GM12878 (cell line): Measurements from ENCODE around the gene SMURF1. TPM values are rescaled to one million over a fixed set of nuclear protein-coding genes. Genes with fewer than 3 reads are reported as not detected.

Experiments used
- ATAC-seq: fragments of 200-7000 bp; cut with Tn5 transposase; 3 replicates; pipeline ENCODE4 v1.9.1; 2020; ENCODE audit warnings: mild to moderate bottlenecking, moderate library complexity
- BruUV-seq: library from RNA; stranded (reverse); fragments of 400-500 nt; replicated peaks from 2 replicates; lab custom pipeline; 2021; lab: Mats Ljungman, UMichigan
- CTCF ChIA-PET: fragments of 300-600 bp; sonication (Branson Sonifier 250); formaldehyde crosslinking; extraction: SDS; loops from one replicate; lab custom pipeline; 2021; ENCODE audit warnings: inconsistent platforms; lab: Yijun Ruan, JAX
- POLR2A ChIA-PET: fragments of 350-600 bp; formaldehyde crosslinking; extraction: SDS; loops from one replicate; lab custom pipeline; 2021; ENCODE audit warnings: inconsistent platforms; lab: Charles Lee
- RAD21 ChIA-PET: fragments of 300-600 bp; sonication (Branson Sonifier 250); formaldehyde crosslinking; loops from one replicate; lab custom pipeline; 2023; ENCODE audit warnings: antibody characterized with exemption; ENCODE audit not compliant: unreplicated experiment; lab: Charles Lee
- SMC1A ChIA-PET: fragments of 300-600 bp; sonication (Branson Sonifier 250); formaldehyde crosslinking; loops from one replicate; lab custom pipeline; 2023; ENCODE audit not compliant: unreplicated experiment, uncharacterized antibody; lab: Charles Lee
- DNase-seq: peaks from one replicate; pipeline ENCODE4 v3.0.0-alpha.2; 2011; ENCODE audit warnings: low read depth, low spot score
- FAIRE-seq: peaks from 3 replicates; lab custom pipeline; 2011; peaks lifted over from hg19 to GRCh38; lab: Jason Lieb, UNC
- H2AFZ ChIP-seq: 2 replicates; pipeline ENCODE4 v1.6.0; 2011; ENCODE audit warnings: low read depth, low read length, control low read depth; ENCODE audit not compliant: control insufficient read depth
- H3K27ac ChIP-seq: 2 replicates; pipeline ENCODE4 v1.5.1; 2011; ENCODE audit warnings: control low read depth; ENCODE audit not compliant: control insufficient read depth, insufficient read depth
- H3K27me3 ChIP-seq, 2 experiments: replicated peaks in 1 of 2; 2 replicates each; pipeline versions ENCODE4 v1.6.0 to v1.6.1; 2011; ENCODE audit warnings: low read length in 1 of 2; ENCODE audit not compliant: control insufficient read depth in 2 of 2, insufficient read depth in 2 of 2
- H3K36me3 ChIP-seq, 2 experiments: 2 replicates each; pipeline ENCODE4 v1.5.1; 2011; ENCODE audit warnings: low read length in 1 of 2; ENCODE audit not compliant: control insufficient read depth in 2 of 2, insufficient read depth in 2 of 2
- H3K4me1 ChIP-seq: 2 replicates; pipeline ENCODE4 v1.6.1; 2011; ENCODE audit warnings: mild to moderate bottlenecking, low read length, moderate library complexity, mixed read lengths; ENCODE audit not compliant: control insufficient read depth, insufficient read depth
- H3K4me2 ChIP-seq: 2 replicates; pipeline ENCODE4 v1.6.0; 2011; ENCODE audit warnings: control low read depth; ENCODE audit not compliant: control insufficient read depth, insufficient read depth
- H3K4me3 ChIP-seq: fragments of 200-600 bp; sonication (generic); 2 replicates; pipeline ENCODE4 v1.5.1; 2016
- H3K79me2 ChIP-seq: 2 replicates; pipeline ENCODE4 v1.6.0; 2011; ENCODE audit warnings: low read length; ENCODE audit not compliant: control insufficient read depth, insufficient read depth
- H3K9ac ChIP-seq: 2 replicates; pipeline ENCODE4 v1.8.0; 2011; ENCODE audit warnings: low read length, control low read depth, mixed read lengths; ENCODE audit not compliant: control insufficient read depth, insufficient read depth
- H3K9me3 ChIP-seq: replicated peaks from 3 replicates; pipeline ENCODE4 v1.5.1; 2011; ENCODE audit warnings: mild to moderate bottlenecking, low read length; ENCODE audit not compliant: control insufficient read depth, insufficient read depth
- H4K20me1 ChIP-seq: 2 replicates; pipeline ENCODE4 v1.6.0; 2011; ENCODE audit not compliant: control insufficient read depth, insufficient read depth
- CEBPZ ChIP-seq: fragments of 150-350 bp; IDR thresholded peaks from 2 replicates; pipeline ENCODE4 v1.6.1; 2016; ENCODE audit warnings: low read depth, low read length
- DPF2 ChIP-seq: fragments of 450-650 bp; IDR thresholded peaks from 2 replicates; pipeline ENCODE4 v1.6.1; 2017; ENCODE audit warnings: mild to moderate bottlenecking
- E2F8 ChIP-seq: fragments of 450-650 bp; IDR thresholded peaks from 2 replicates; pipeline ENCODE4 v1.6.1; 2018; ENCODE audit warnings: mild to moderate bottlenecking, low read depth, moderate library complexity; ENCODE audit not compliant: partially characterized antibody
- GABPA ChIP-seq: IDR thresholded peaks from 2 replicates; pipeline ENCODE4 v1.6.1; 2014; ENCODE audit warnings: antibody characterized with exemption, low read depth, mild to moderate bottlenecking, inconsistent platforms
- KDM1A ChIP-seq: fragments of 200-600 bp; sonication (generic); IDR thresholded peaks from 2 replicates; pipeline ENCODE4 v1.6.1; 2016; ENCODE audit warnings: borderline replicate concordance
- KLF5 ChIP-seq: fragments of 450-650 bp; IDR thresholded peaks from 2 replicates; pipeline ENCODE4 v1.6.1; 2014; ENCODE audit warnings: mild to moderate bottlenecking; ENCODE audit not compliant: partially characterized antibody
- RFX5 ChIP-seq: IDR thresholded peaks from 2 replicates; pipeline ENCODE4 v1.6.1; 2011; ENCODE audit warnings: low read depth, low read length, improper control_type of control experiment
- STAT1 ChIP-seq: fragments of 450-650 bp; conservative IDR thresholded peaks from 2 replicates; pipeline ENCODE4 v1.6.1; 2014; ENCODE audit warnings: antibody characterized with exemption, mild to moderate bottlenecking
- STAT3 ChIP-seq: IDR thresholded peaks from 2 replicates; pipeline ENCODE4 v1.6.1; 2011; ENCODE audit warnings: low read depth, low read length, improper control_type of control experiment
- SUZ12 ChIP-seq: fragments of 200-600 bp; sonication (generic); IDR thresholded peaks from one replicate; pipeline ENCODE4 v1.6.1; 2018; ENCODE audit warnings: antibody characterized with exemption, mild to moderate bottlenecking; ENCODE audit not compliant: unreplicated experiment
- ZNF274 ChIP-seq: IDR thresholded peaks from one replicate; pipeline ENCODE4 v1.8.0; 2011; ENCODE audit not compliant: insufficient read length, insufficient read depth
- WGBS: methylation state at CpG from one replicate; pipeline ENCODE4 v1.1.6; 2016; ENCODE audit warnings: low lambda C conversion rate; ENCODE audit not compliant: insufficient replicate concordance, insufficient coverage; ENCODE audit errors: missing lambda C conversion rate; 5-methylcytosine and 5-hydroxymethylcytosine counted together
- in situ Hi-C: fragments of 300-500 bp; cut with MboI; formaldehyde crosslinking; loops from 9 replicates; pipeline ENCODE4 v1.14.3; 2018; ENCODE audit warnings: mixed read lengths
- intact Hi-C: fragments of 100-400 bp; cut with micrococcal nuclease; formaldehyde crosslinking; loops from one replicate; pipeline ENCODE4 v1.14.2; 2022; ENCODE audit not compliant: unreplicated experiment
- polyA plus RNA-seq, 11 experiments: library from polyadenylated mRNA; depleted of rRNA in 4 of 11; unstranded in 6 of 11; stranded (reverse) in 5 of 11; fragments of >200 nt; fragmentation: Nextera tagmentation in 4 of 11; fragmentation: Illumina TruSeq in 1 of 11; extraction: Ambion mirVana in 4 of 11; extraction: Trizol in 1 of 11; gene quantifications; 1 replicate in 1 of 11; 2 replicates in 10 of 11; pipeline versions ENCODE4 v1.2.1 to v1.2.3, GENCODE V29; 2011 to 2016; ENCODE audit warnings: inconsistent platforms in 2 of 11, missing spikeins in 2 of 11, low read depth in 1 of 11
- total RNA-seq, 4 experiments: library from RNA; depleted of rRNA in 3 of 4; stranded (reverse); fragments of >200 nt in 3 of 4; fragmentation: Illumina TruSeq in 1 of 4; extraction: Trizol in 1 of 4; gene quantifications; 2 replicates each; pipeline versions ENCODE4 v1.2.1 to v1.2.3, GENCODE V29; 2013 to 2021

Gene SMURF1
- total and polyA plus RNA-seq, 10 of the 15 experiments (the other 5 are each of a cell fraction or from before 2014, with no cell fraction given) = 0.76 to 14.0 (median 7.9) TPM

GRCh38 chr7:99188221-99188620 is 44.3 kb upstream of the SMURF1 start:
- H3K4me3 ChIP-seq = no peak overlapping the region
- H3K27ac ChIP-seq = no peak overlapping the region
- TF ChIP-seq RFX5 (no peak), ZNF274 (no peak), SUZ12 (no peak), DPF2 (no peak), STAT1 (no peak), GABPA (no peak), KLF5 (no peak), KDM1A (no peak)
- H3K4me2 ChIP-seq = no peak overlapping the region
- H3K9me3 ChIP-seq = no peaks in the 10 kb centered on the region
- no peak overlapping the region for H2AFZ ChIP-seq
- no peaks in the 10 kb centered on the region for H4K20me1 ChIP-seq
- ChIA-PET POLR2A (no interaction called here), SMC1A (interaction anchor here (1.0 kb wide), 1 partner anchor 16 kb away, joined by 3 read pairs; no protein-coding TSS in a partner anchor), CTCF (no interaction called here), RAD21 (no interaction called here)
- no peak for DNase-seq
- no peak overlapping the region for H3K9ac ChIP-seq
- no TSS peak for BruUV-seq
- ATAC-seq = no peak
- H3K36me3 ChIP-seq = no peaks in the 10 kb centered on the region
- no peak for FAIRE-seq
- H3K79me2 ChIP-seq = no peaks in the 10 kb centered on the region
- in situ Hi-C loops (no loop called here), intact Hi-C loops (no loop called here)
- WGBS = 71% methylated on average over 15 of the region's 15 CpGs
- no peaks in the 10 kb centered on the region; a peak in 1 of 4 replicates for H3K27me3 ChIP-seq
- no peaks in the 10 kb centered on the region for H3K4me1 ChIP-seq

GRCh38 chr7:99184532-99185218 is 40.8 kb upstream of the SMURF1 start:
- H3K4me3 ChIP-seq = no peak overlapping the region
- no peaks in the 10 kb centered on the region for H4K20me1 ChIP-seq
- intact Hi-C loops (no loop called here), in situ Hi-C loops (no loop called here)
- no peak overlapping the region for H3K9ac ChIP-seq
- no peaks in the 10 kb centered on the region for H3K79me2 ChIP-seq
- no peaks in the 10 kb centered on the region for H3K36me3 ChIP-seq
- ChIA-PET POLR2A (interaction anchor here (0.6 kb wide), 1 partner anchor 421 kb away, joined by 3 read pairs; no protein-coding TSS in a partner anchor), CTCF (no interaction called here), RAD21 (no interaction called here), SMC1A (no interaction called here)
- H3K9me3 ChIP-seq = no peaks in the 10 kb centered on the region
- H2AFZ ChIP-seq = no peak overlapping the region
- WGBS = 66% methylated on average over 15 of the region's 15 CpGs
- no peak overlapping the region for H3K27ac ChIP-seq
- ATAC-seq = no peak
- FAIRE-seq = no peak
- H3K27me3 ChIP-seq = no peaks in the 10 kb centered on the region; a peak in 2 of 4 replicates
- no peaks in the 10 kb centered on the region for H3K4me1 ChIP-seq
- no TSS peak for BruUV-seq
- H3K4me2 ChIP-seq = no peak overlapping the region
- DNase-seq = no peak
- TF ChIP-seq CEBPZ = no peak
- TF ChIP-seq E2F8 = no peak
- TF ChIP-seq STAT3 = no peak
